GM10266 (cell line): ENCODE measurements around the gene NRN1.
"Not testable (repeated sequence)": the region's sequence is repeated elsewhere in the genome, so short reads cannot be mapped to it uniquely, and the experiment has no call there.

ENCODE experiments used
- DNase-seq: peaks from one replicate; pipeline ENCODE4 v3.0.0; 2012; ENCODE audit errors: extremely low spot score
- CTCF ChIP-seq: IDR thresholded peaks from 2 replicates; pipeline ENCODE4 v1.5.1; 2012; ENCODE audit warnings: mild to moderate bottlenecking, low read depth; ENCODE audit not compliant: control insufficient read depth, insufficient read depth; ENCODE audit errors: missing control alignments

Gene NRN1

GRCh38 chr6:6026513-6027205 is 19.9 kb upstream of the NRN1 start:
- no peak for DNase-seq
- TF ChIP-seq CTCF, result no peak

- no peak for TF ChIP-seq CTCF
- DNase-seq, result no peak
Measured at GRCh38 chr6:6025736-6026135, 19.0 kb upstream of the NRN1 start.

GRCh38 chr6:6024220-6024619 is 17.5 kb upstream of the NRN1 start:
- TF ChIP-seq CTCF, result no peak
- DNase-seq, result no peak

- DNase-seq, result not testable (repeated sequence)
Measured at GRCh38 chr6:6022841-6023240, 16.1 kb upstream of the NRN1 start.

GRCh38 chr6:6008648-6009421 is 2.1 kb upstream of the NRN1 start:
- peak; percentile 94 for DNase-seq

GRCh38 chr6:6008089-6008647 is 1.4 kb upstream of the NRN1 start:
- DNase-seq, result no peak
- no peak for TF ChIP-seq CTCF

More at GRCh38 chr6:6008648-6009421, 2.1 kb upstream of the NRN1 start:
- no peak for TF ChIP-seq CTCF

- DNase-seq, result peak; percentile 78
- TF ChIP-seq CTCF, result peak; percentile 41
Measured at GRCh38 chr6:6007366-6008088, 802 bp upstream of the NRN1 start.
